A549 (cell line): Measurements from ENCODE around the gene TEAD3.

Experiments
- CBX2 ChIP-seq: fragments of 200-600 bp; sonication (generic); IDR thresholded peaks from 2 replicates; pipeline ENCODE4 v1.6.1; 2016; ENCODE audit warnings: low read depth, mild to moderate bottlenecking, borderline replicate concordance
- HOXA7 ChIP-seq: fragments of 250-450 bp; sonication (Bioruptor Pico); IDR thresholded peaks from 2 replicates; pipeline ENCODE4 v1.5.0; 2020; ENCODE audit warnings: mild to moderate bottlenecking, moderate library complexity
- KDM1A ChIP-seq: fragments of 200-600 bp; sonication (generic); IDR thresholded peaks from 2 replicates; pipeline ENCODE4 v1.6.1; 2016; ENCODE audit warnings: low read depth, mild to moderate bottlenecking
- NFE2L2 ChIP-seq: fragments of 150-350 bp; conservative IDR thresholded peaks from 2 replicates; pipeline ENCODE4 v1.6.1; 2014; ENCODE audit warnings: low read length
- RFX5 ChIP-seq: fragments of 450-650 bp; IDR thresholded peaks from 2 replicates; pipeline ENCODE4 v1.7.1; 2014; ENCODE audit warnings: antibody characterized with exemption, mild to moderate bottlenecking, moderate library complexity
- TF ChIP-seq, protein P1 (sequence below): fragments of >200 bp; sonication (Bioruptor Twin); formaldehyde crosslinking; IDR thresholded peaks from 3 replicates; pipeline ENCODE4 v1.5.1; 2016
- TF ChIP-seq, protein P2 (sequence below): fragments of >200 bp; sonication (Bioruptor Twin); formaldehyde crosslinking; IDR thresholded peaks from 3 replicates; pipeline ENCODE4 v1.6.1; 2016
- TF ChIP-seq, protein P3 (sequence below): IDR thresholded peaks from 2 replicates; pipeline ENCODE4 v1.6.1; 2012

DNA sequence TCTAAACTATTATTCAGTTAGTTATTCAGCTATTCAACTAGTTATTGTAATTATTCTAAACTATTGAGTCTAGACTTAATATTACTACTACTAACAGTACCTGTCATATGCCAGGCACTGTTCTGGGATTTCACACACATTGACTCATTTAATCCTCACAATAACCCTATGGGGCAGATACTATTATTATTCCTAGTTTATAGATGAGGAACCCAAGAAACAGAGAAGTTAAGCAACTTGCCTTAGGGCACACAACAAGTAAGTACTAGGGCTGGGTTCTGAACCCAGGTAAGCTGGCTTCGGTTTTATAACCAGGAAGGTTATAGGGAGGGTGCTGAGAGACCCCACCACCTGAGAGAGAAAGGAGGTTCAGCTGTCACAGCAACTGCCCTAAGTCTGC lies 7.8 kb downstream of the TEAD3 start:
- TF ChIP-seq, protein P1, sequence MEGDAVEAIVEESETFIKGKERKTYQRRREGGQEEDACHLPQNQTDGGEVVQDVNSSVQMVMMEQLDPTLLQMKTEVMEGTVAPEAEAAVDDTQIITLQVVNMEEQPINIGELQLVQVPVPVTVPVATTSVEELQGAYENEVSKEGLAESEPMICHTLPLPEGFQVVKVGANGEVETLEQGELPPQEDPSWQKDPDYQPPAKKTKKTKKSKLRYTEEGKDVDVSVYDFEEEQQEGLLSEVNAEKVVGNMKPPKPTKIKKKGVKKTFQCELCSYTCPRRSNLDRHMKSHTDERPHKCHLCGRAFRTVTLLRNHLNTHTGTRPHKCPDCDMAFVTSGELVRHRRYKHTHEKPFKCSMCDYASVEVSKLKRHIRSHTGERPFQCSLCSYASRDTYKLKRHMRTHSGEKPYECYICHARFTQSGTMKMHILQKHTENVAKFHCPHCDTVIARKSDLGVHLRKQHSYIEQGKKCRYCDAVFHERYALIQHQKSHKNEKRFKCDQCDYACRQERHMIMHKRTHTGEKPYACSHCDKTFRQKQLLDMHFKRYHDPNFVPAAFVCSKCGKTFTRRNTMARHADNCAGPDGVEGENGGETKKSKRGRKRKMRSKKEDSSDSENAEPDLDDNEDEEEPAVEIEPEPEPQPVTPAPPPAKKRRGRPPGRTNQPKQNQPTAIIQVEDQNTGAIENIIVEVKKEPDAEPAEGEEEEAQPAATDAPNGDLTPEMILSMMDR = no peak
- TF ChIP-seq, protein P2, sequence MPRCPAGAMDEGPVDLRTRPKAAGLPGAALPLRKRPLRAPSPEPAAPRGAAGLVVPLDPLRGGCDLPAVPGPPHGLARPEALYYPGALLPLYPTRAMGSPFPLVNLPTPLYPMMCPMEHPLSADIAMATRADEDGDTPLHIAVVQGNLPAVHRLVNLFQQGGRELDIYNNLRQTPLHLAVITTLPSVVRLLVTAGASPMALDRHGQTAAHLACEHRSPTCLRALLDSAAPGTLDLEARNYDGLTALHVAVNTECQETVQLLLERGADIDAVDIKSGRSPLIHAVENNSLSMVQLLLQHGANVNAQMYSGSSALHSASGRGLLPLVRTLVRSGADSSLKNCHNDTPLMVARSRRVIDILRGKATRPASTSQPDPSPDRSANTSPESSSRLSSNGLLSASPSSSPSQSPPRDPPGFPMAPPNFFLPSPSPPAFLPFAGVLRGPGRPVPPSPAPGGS = no peak
- TF ChIP-seq CBX2 (no peak), KDM1A (no peak), NFE2L2 (no peak), HOXA7 (no peak), RFX5 (no peak)
- TF ChIP-seq, protein P3, sequence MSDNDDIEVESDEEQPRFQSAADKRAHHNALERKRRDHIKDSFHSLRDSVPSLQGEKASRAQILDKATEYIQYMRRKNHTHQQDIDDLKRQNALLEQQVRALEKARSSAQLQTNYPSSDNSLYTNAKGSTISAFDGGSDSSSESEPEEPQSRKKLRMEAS = no peak
